HL-60/S4 treated with retinoic acid at 250 ng/mL for 4 days and 3 days (cell line): ENCODE measurements around the gene TBC1D12.

ENCODE experiments used
- in situ Hi-C: fragments of 300-500 bp; cut with MboI; formaldehyde crosslinking; loops from 2 replicates; pipeline ENCODE4 v1.7.0; 2022; ENCODE audit warnings: low sequenced_read_pairs

TBC1D12 gene

GRCh38 chr10:94443549-94443948 is 41.2 kb downstream of the TBC1D12 start:
- in situ Hi-C loops, result loop anchor here (25.0 kb wide), 1 partner anchor 156 kb away; no protein-coding TSS in a partner anchor

GRCh38 chr10:94450782-94451181 is 48.4 kb downstream of the TBC1D12 start:
- in situ Hi-C loops, result no loop called here

- in situ Hi-C loops, result no loop called here
Measured at GRCh38 chr10:94451883-94452519, 49.7 kb downstream of the TBC1D12 start.

DNA sequence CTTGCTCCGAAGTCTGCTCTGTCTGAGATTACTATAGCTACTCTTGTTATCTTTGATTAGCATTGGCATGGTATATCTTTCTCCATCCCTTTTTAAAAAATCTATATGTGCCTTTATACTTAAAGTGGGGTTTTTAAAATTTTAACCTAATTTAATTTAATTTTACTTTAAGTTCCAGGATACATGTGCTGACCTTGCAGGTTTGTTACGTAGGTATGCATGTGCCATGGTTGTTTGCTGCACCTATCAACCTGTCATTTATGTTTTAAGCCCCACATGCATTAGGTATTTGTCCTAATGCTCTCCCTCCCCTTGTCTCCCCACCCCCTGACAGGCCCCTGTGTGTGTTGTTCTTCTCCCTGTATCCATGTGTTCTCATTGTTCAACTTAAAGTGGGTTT is 54.6 kb downstream of the TBC1D12 start:
- in situ Hi-C loops, result no loop called here

DNA sequence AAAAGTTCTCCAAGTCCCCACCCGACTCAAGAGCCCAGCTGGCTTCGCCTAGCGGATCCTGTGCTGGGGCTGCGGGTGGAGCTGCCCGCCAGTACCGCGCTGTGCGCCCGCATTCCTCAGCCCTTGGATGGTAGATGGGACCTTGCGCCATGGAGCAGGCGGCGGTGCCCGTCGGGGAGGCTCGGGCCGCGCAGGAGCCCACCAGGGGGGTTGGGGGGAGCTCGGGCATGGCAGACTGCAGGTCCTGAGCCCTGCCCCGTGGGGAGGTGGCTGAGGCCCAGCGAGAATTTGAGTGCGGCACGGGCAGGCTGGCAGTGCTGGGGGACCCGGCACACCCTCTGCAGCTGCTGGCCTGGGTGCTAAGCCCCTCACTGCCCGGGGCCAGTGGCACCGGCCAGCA is 57.0 kb downstream of the TBC1D12 start:
- in situ Hi-C loops, result no loop called here

DNA sequence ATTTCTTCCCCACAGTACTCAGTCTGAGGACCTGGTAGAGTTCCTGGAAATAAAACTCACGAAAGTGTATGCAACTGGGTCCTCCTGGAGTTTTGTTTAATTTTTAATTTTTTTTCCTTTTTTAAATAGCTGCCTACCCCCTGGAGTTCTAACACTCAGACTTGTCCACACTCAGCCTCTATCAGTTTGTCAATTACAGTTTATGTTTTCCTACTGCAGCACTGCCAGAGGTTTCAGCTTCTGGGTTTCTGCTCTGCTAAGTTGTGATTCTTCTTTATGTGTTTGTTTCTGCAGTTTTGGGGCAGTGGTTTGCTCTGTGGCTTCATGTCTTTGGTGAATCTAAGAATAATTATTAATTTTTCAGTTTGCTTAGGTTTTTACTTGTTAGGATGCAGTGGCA is 59.2 kb downstream of the TBC1D12 start:
- in situ Hi-C loops, result no loop called here

- in situ Hi-C loops, result no loop called here
Measured at GRCh38 chr10:94462130-94462529, 59.8 kb downstream of the TBC1D12 start.

DNA sequence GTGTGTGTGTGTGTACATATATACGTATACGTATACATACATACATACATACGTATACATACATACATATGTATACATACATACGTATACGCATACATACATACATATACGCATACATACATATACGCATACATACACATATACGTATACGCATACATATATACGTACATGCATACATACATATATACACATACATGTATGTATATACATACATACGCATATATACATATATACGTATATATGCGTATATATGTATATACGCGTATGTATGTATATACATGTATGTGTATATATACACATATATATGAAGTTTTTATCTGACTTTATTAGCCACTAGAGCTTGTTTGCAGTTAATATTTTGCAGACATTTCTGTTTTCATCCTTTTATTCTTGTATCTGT is 63.3 kb downstream of the TBC1D12 start:
- in situ Hi-C loops, result no loop called here

GRCh38 chr10:94481410-94481809 is 79.1 kb downstream of the TBC1D12 start:
- in situ Hi-C loops, result no loop called here

- in situ Hi-C loops, result no loop called here
Measured at GRCh38 chr10:94483970-94484369, 81.6 kb downstream of the TBC1D12 start.

- in situ Hi-C loops, result no loop called here
Measured at GRCh38 chr10:94485094-94485493, 82.8 kb downstream of the TBC1D12 start.

- in situ Hi-C loops, result no loop called here
Measured at GRCh38 chr10:94487575-94487974, 85.2 kb downstream of the TBC1D12 start.

DNA sequence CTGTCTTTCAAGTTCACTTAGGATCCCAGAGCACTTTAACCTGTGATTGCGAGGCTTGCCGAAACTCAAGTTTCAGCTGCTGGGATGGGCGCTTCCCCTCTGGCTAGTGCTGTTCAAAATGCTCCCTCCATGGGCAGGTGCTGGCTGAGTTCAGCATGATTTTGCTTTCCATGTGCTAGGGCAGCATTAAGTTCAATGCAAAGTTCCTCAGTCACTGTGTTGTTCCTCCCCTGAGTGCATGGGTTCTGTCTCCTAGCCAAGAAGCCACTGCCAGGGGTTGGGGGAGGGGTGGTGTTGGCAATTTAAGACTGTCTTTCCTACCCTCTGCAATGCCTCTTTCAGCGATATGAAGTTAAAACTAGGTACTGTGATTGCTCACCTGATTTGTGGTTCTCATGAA is 86.8 kb downstream of the TBC1D12 start:
- in situ Hi-C loops, result no loop called here

DNA sequence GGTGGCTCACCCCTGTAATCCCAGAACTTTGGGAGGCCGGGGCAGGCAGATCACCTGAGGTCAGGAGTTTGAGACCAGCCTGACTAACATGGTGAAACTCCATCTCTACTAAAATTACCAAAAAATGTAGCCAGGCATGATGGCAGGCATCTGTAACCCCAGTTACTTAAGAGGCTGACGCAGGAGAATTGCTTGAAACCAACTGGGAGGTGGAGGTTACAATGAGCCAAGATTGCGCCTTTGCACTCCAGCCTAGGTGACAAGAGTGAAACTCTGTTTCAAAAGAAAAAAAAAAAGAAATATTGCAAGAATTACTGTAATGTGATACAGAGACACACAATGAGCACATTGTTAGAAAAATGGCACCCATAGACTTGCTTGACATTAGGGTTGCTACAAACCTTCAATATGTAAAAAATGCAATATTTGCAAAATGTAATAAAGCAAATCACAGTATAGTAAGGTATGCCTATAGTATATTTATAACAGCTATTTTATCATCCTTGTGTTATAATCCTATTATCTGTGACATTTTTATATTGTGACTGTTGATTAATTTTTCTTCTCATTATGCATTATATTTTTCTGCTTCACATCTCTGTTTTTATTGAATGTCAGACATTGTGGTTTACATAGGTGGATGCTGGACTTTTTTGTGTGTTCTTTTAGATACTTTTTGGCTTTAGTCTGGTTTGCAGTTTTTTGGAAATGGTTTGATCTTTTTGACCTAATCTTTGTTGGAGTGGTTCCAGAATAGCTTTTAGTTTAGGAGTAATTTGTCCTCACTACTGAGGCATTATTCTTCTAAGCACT is 87.8 kb downstream of the TBC1D12 start:
- in situ Hi-C loops, result no loop called here

DNA sequence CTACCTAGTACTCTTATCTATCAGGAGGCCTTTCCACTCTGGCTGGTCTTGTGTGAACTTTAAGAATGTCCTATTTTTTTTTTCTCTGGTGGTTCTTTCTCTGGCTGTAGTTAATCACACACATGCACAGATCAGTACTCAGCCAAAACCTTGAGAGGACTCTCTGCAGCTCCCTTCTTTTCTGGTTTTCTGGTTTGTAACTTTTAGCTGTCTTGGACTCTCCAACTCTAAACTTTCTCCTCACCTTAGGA is 88.4 kb downstream of the TBC1D12 start:
- in situ Hi-C loops, result no loop called here

DNA sequence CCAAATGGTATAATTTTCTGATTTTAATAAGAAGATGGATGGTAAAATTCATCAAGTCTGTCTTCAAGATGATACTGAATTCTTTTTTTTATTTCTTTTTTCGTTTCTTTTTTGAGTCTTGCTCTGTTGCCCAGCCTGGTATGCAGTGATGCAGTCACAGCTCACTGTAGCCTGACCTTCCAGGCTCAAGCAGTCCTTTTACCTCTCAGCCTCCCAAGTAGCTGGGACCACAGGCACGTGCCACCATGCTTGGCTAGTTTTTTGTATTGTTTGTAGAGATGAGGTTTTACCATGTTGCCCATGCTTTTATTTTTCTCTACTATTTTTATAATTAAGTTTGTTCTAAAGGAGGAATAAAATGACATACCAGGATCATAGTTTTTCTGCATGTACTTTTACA is 91.1 kb downstream of the TBC1D12 start:
- in situ Hi-C loops, result no loop called here

- in situ Hi-C loops, result no loop called here
Measured at GRCh38 chr10:94496010-94496409, 93.7 kb downstream of the TBC1D12 start.

DNA sequence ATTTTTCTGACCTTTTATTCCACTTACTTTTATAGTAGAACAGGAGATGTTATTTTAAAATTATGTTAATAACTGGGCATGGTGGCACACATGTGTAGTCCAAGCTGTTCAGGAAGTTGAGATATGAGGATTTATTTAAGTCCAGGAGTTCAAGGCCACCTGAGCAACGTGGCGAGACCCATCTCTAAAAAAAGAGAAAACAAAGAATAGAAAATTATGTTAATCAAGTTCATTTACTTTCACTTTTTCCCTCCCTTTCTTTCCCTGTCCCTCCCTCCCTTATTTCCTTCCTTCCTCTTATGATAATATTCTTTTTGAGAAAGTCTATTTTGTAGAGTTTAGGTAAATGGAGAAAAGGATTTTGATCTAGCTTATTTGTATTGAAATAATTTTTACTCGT is 94.3 kb downstream of the TBC1D12 start:
- in situ Hi-C loops, result no loop called here

DNA sequence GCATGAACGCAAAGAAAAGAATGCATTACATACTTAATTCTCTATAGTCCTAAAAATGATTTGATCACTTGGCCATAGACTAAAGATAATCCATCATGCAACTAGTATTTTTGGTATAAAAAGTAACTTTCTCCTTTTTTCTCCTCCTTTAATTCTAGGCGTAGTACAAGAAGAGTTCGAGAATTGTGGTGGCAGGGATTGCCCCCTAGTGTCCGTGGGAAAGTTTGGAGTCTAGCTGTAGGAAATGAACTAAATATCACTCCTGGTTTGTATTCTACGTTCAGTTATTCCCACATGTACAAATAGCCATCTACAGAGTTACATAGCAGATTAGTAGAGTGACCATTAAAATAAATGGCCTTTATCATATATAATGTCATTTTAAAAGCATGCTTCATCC is 97.7 kb downstream of the TBC1D12 start:
- in situ Hi-C loops, result no loop called here

GRCh38 chr10:94521276-94522250 is 119.2 kb downstream of the TBC1D12 start:
- in situ Hi-C loops, result no loop called here

DNA sequence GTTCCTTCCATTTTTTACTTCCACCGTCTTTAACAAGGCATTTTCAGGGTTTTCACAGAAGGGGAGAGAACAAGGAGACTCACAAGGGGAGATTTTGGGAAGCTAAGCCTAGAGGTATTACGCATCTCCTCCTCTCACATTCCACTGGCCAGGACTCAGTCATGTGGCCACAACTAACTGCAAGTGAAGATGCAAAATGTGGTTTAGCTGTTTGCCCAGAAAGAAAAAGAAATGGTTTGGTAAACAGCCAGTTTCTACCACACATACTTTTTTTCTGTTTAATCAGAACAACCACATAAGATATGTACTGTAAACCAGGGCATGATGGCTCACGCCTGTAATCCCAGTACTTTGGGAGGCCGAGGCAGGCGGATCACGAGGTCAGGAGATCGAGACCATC is 121.8 kb downstream of the TBC1D12 start:
- in situ Hi-C loops, result no loop called here

DNA sequence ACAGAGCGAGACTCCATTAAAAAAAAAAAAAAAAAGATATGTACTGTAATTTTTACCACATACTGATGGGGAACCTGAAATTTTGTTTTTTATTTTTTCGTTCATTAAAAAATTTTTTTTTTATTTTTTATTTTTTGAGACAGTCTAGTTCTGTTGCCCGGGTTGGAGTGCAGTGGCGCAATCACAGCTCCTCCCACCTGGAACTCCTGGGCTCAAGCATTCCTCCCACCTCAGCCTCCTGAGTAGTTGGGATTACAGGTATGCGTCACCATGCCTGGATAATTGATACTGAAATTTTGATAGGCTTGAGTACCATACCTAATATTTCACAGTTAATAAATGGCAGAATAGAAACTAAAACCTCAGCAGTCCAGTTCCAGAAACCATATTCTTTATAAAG is 122.4 kb downstream of the TBC1D12 start:
- in situ Hi-C loops, result no loop called here
